GM21737 (cell line): Measurements from ENCODE around the gene WNT9A.
"Not testable (repeated sequence)": the region's sequence is repeated elsewhere in the genome, so short reads cannot be mapped to it uniquely, and the experiment has no call there.

Source experiments
- ATAC-seq: cut with Tn5 transposase; IDR thresholded peaks from one replicate; pipeline ENCODE4 v1.9.1; 2021; ENCODE audit warnings: mild to moderate bottlenecking, moderate library complexity; ENCODE audit not compliant: unreplicated experiment

Gene WNT9A, protein sequence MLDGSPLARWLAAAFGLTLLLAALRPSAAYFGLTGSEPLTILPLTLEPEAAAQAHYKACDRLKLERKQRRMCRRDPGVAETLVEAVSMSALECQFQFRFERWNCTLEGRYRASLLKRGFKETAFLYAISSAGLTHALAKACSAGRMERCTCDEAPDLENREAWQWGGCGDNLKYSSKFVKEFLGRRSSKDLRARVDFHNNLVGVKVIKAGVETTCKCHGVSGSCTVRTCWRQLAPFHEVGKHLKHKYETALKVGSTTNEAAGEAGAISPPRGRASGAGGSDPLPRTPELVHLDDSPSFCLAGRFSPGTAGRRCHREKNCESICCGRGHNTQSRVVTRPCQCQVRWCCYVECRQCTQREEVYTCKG

DNA sequence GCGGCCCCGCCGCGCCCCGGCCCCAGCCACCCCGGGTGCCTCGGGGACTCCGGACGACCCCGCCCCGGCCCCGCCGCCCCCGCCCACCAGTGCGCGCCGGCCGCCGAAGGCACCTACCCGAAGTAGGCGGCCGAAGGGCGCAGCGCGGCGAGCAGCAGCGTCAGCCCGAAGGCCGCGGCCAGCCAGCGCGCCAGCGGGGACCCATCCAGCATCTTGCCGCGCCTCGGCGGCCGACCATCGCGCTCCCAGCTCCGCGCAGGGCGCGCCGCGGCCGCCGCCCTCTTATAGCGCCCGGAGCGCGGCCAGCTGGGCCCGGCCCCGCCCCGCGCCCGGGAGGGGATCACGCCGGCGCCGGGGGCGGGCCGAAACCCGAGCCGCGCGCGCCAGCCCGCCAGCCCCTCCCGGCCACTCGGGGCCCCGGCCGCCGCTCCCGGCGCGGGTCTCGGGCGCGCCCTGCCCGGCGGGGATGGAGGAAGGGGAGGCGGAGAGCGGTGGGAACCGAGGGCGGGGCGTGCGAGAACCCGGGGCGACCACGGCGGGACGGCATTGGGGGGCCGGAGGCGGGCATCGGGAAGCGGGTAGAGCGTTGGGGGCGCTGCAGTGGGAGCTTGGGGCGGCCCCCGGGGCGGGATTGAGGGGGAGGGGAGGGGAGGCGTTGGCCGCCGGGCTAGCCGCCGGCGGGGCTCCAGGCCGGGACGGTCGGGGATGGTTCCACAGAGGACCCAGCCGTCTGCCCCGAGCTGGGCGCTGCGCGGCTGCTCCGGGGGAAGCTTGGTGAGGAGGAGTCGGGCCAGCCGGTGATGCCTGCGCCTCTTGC, at the start of gene WNT9A:
WNT9A (minus strand) TSS at position 257 of the 817 bp plus-strand sequence; CDS start at position 212, 45 bp downstream.
- ATAC-seq, result no peak

- ATAC-seq, result no peak
Observed at GRCh38 chr1:227996187-227996950, 48.6 kb upstream of the WNT9A start.

GRCh38 chr1:227994632-227995300, 47.0 kb upstream of the WNT9A start:
- ATAC-seq, result no peak

DNA sequence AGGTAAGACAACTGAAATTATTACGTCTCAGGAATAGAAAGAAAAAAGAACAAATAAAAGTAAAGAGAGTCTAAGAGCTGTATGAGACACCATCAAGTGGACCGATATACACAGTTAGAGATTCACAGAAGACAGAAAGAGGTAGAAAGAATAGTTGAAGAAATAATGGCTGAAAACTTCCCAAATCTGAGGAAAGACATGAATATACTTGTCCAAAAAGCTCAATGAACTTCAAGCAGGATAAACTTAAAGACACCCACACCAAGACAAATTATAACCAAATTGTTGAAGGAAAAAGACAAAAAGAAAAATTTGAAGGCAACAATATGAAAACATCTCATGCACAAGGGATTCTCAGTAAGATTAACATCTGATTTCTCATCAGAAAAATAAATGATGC, 39.4 kb upstream of the WNT9A start:
- ATAC-seq, result no peak

- ATAC-seq, result not testable (repeated sequence)
Observed at GRCh38 chr1:227975583-227976283, 28.0 kb upstream of the WNT9A start.

GRCh38 chr1:227973724-227974288, 26.1 kb upstream of the WNT9A start:
- not testable (repeated sequence) for ATAC-seq

GRCh38 chr1:227972843-227973374, 25.2 kb upstream of the WNT9A start:
- not testable (repeated sequence) for ATAC-seq

- ATAC-seq, result not testable (repeated sequence)
Observed at GRCh38 chr1:227972283-227972679, 24.5 kb upstream of the WNT9A start.

GRCh38 chr1:227971643-227972282, 24.0 kb upstream of the WNT9A start:
- ATAC-seq, result not testable (repeated sequence)

DNA sequence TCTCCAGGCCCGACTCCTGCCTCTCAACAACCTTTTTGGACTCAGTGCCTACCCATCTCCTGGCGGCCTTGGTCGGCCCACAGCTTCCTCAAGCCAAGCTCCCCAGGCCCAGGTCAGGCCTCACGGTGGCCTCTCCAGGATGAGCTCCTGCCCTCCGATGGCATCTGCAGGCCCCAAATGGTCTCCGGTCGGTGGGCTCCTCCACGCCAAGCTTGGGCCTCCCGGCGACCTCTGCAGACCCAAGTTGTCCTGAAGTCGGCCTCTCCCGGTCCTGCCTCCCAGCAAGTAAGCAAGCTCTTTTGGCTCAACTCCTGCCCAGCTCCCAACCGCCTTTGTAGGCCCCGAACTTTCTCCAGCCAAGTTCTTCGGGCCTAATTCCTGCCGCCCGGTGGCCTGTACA, 23.5 kb upstream of the WNT9A start:
- ATAC-seq, result not testable (repeated sequence)

DNA sequence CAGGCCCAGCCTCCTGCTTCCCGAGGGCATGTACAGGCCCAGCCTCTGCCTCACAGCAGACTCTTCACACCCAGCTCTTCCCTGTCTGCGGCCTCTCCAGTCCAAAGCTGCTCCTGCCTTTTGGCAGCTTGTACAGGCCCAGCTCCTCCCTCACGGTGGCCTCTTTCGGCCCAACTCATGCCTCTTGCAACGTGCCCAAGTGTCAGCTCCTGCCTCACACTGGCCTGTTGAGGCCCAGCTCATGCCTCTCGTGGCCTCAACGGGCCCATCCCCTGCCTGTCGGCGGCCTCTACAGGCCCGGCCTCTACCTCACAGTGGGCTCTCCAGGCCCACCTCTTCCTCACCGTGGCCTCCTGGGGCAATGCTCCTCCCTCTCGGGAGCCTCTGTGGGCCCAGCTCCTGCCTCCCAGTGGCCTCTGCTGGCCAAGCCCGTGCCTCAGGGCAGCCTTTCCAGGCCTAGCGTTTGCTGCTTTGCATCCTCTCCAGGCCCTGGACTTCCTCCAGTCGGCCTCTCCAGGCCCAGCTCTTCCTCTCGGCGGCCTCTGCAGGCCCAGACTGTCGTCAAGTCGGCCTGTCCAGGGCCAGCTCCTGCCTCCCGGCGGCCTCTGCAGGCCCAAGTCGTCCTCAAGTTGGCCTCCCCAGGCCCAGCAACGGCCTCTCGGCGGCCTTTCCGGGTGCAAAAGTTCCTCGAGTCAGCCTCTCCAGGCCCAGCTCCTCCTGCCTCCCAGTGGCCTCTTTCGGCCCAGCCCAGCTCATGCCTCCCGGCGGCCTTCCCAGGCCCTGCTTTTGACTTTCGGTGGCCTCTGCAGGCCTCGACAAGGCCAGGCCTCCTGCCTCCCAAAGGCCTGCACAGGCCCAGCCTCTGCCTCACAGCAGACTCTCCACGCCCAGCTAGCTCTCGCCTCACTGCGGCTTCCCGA, 22.6 kb upstream of the WNT9A start:
- not testable (repeated sequence) for ATAC-seq

GRCh38 chr1:227967815-227968214, 20.1 kb upstream of the WNT9A start:
- ATAC-seq, result not testable (repeated sequence)

DNA sequence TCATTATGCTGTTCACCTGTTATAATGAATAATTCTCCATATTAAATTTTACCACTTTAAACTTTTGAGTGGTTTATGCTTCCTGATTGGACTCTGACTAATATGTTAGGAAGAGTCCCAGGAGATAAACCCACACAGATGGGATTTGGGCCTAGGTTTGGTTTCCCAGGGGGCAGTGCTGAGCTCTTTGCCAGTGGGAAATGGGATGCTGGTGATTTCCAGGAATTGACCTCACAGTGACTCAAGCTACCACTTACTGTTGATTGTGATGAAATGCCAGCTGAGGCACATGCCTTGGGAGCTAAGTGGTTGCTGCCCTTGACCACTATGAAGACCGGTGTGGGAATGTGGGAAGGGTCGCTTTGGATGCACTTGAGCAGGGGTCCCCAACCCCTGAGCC, 19.0 kb upstream of the WNT9A start:
- not testable (repeated sequence) for ATAC-seq

- ATAC-seq, result no peak
Observed at GRCh38 chr1:227961651-227962466, 14.1 kb upstream of the WNT9A start.

GRCh38 chr1:227959325-227959860, 11.7 kb upstream of the WNT9A start:
- ATAC-seq, result no peak

DNA sequence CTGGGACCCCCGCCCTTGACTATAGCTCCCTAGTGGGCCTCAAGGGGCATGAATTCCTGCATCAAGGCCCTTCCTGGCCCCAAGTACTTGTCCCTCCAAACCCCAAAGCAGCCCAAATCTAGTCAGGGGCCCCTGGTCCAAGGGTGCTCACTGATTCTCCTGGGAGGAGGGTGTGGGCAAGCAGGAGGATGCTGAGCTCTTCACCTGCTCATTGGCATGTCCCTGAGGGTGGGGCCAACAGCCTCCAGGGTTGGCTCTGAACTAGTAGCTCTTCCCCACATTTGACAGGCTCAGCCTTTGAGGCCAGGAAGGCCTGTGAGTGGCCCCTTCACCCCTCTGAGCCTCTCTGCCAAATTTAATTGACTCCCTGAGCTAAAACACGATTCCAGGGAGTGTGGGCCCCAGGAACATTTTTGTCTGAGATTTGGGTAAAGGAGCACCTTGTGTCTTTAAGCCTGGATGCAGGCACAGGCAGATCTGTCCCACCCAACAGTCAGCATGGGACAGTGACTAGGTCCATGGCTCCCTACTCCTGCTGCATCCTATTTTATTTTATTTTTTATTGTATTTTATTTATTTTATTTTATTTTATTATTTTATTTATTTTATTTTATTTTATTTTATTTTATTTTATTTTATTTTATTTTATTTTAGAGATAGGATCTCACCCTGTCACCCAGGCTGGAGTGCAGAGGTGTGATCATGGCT, 11.0 kb upstream of the WNT9A start:
- no peak for ATAC-seq
